ENCODE measurements around the gene GFY.

DNA sequence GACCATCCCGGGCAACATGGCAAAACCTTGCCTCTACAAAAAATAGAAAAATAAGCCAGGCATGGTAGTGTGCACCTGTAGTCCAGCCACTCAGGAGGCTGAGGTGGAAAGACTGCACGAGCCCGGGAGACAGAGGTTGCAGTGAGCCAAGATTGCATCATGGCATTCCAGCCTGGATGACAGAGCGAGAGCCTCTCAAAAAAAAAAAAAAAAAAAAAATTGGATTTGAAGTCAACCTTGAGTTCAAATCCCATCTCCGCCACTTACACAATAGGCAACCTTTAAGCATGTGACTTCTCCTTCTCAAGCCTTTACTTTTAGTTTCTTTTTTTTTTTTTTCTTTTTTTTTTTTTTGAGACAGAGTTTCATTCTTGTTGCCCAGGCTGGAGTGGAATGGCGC, 25.2 kb upstream of the GFY start:
- TF ChIP-seq, protein P1, sequence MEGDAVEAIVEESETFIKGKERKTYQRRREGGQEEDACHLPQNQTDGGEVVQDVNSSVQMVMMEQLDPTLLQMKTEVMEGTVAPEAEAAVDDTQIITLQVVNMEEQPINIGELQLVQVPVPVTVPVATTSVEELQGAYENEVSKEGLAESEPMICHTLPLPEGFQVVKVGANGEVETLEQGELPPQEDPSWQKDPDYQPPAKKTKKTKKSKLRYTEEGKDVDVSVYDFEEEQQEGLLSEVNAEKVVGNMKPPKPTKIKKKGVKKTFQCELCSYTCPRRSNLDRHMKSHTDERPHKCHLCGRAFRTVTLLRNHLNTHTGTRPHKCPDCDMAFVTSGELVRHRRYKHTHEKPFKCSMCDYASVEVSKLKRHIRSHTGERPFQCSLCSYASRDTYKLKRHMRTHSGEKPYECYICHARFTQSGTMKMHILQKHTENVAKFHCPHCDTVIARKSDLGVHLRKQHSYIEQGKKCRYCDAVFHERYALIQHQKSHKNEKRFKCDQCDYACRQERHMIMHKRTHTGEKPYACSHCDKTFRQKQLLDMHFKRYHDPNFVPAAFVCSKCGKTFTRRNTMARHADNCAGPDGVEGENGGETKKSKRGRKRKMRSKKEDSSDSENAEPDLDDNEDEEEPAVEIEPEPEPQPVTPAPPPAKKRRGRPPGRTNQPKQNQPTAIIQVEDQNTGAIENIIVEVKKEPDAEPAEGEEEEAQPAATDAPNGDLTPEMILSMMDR (IDR thresholded peaks at IDR 0.05; ENCODE audit: insufficient read depth, low read depth, low read length) = no peak
- no peak for TF ChIP-seq EZH2 (IDR thresholded peaks at IDR 0.05; ENCODE audit: insufficient read depth, low read length)

Data from astrocyte (in vitro differentiated cells and primary cell).